PC-3 (cell line): ENCODE data around the gene BLMH.

Experiments used
- CTCF ChIP-seq: fragments of 300-600 bp; sonication (generic); conservative IDR thresholded peaks from 2 replicates; pipeline ENCODE4 v1.5.1; 2017; ENCODE audit warnings: antibody characterized with exemption, low read depth, mild to moderate bottlenecking, low read length
- EZH2 ChIP-seq: fragments of 300-600 bp; sonication (generic); IDR thresholded peaks from one replicate; pipeline ENCODE4 v1.6.1; 2017; ENCODE audit warnings: antibody characterized with exemption, mild to moderate bottlenecking, low read length; ENCODE audit not compliant: unreplicated experiment
- EZH2phosphoT487 ChIP-seq: fragments of 300-600 bp; sonication (generic); IDR thresholded peaks from 2 replicates; pipeline ENCODE4 v1.6.1; 2018; ENCODE audit warnings: mild to moderate bottlenecking, antibody characterized with exemption, low read length, borderline replicate concordance

- TF ChIP-seq CTCF (no peak), EZH2 (no peak), EZH2phosphoT487 (no peak)
Measured at GRCh38 chr17:30217054-30217453, 74.7 kb downstream of the BLMH start.
